Vagina (tissue), 2 donors: Measurements from ENCODE around the gene COL27A1. TPM values are rescaled to one million over a fixed set of nuclear protein-coding genes. Genes with fewer than 3 reads are reported as not detected.

Experiments used
- DNase-seq, 2 donors: peaks; one replicate each; pipeline ENCODE4 v3.0.0-alpha.2; 2017; ENCODE audit errors: extremely low spot score in 2 of 2
- H3K27ac ChIP-seq: fragments of 200-600 bp; sonication (generic); one replicate; pipeline ENCODE4 v1.5.1; 2019
- H3K27me3 ChIP-seq: fragments of 200-600 bp; sonication (generic); one replicate; pipeline ENCODE4 v1.5.1; 2019
- H3K36me3 ChIP-seq, 2 donors: fragments of 200-600 bp; sonication (generic); one replicate each; pipeline ENCODE4 v1.5.1; 2017 to 2019
- H3K4me1 ChIP-seq: fragments of 200-600 bp; sonication (generic); one replicate; pipeline ENCODE4 v1.5.1; 2019
- H3K4me3 ChIP-seq, 2 donors: fragments of 200-600 bp; sonication (generic); 1 replicate in 1 of 2; 2 replicates in 1 of 2; pipeline ENCODE4 v1.5.1; 2016 to 2019
- H3K9me3 ChIP-seq: fragments of 200-600 bp; sonication (generic); one replicate; pipeline ENCODE4 v1.5.1; 2019
- CTCF ChIP-seq, 3 experiments: fragments of 450-650 bp in 2 of 3; fragments of 200-600 bp in 1 of 3; sonication (generic) in 1 of 3; IDR thresholded peaks; one replicate each; pipeline ENCODE4 v1.5.1; 2017 to 2019; ENCODE audit warnings: antibody characterized with exemption in 3 of 3, mild to moderate bottlenecking in 2 of 3, moderate library complexity in 2 of 3
- POLR2A ChIP-seq, 2 donors: fragments of 450-650 bp; IDR thresholded peaks; one replicate each; pipeline ENCODE4 v1.6.1; 2017; ENCODE audit warnings: antibody characterized with exemption in 2 of 2, mild to moderate bottlenecking in 2 of 2, moderate library complexity in 2 of 2
- POLR2AphosphoS5 ChIP-seq, 2 donors: sonication (generic); formaldehyde crosslinking; IDR thresholded peaks; one replicate each; pipeline ENCODE4 v1.9.0; 2017; ENCODE audit warnings: antibody characterized with exemption in 2 of 2, mild to moderate bottlenecking in 2 of 2, low read depth in 1 of 2; ENCODE audit not compliant: insufficient read depth in 1 of 2
- intact Hi-C: fragments of 100-400 bp; cut with DNase I; formaldehyde crosslinking; loops from one replicate; pipeline ENCODE4 v1.15.1; 2023
- total RNA-seq: library from RNA; depleted of rRNA; stranded (reverse); fragments of >200 nt; gene quantifications from one replicate; pipeline ENCODE4 v1.2.3, GENCODE V29; 2016

The COL27A1 gene
- total RNA-seq, 1 donor from 2014 or later, result 17.2 TPM

- TF ChIP-seq CTCF (IDR thresholded peaks at IDR 0.05) (no peak), POLR2AphosphoS5 (IDR thresholded peaks at IDR 0.05; ENCODE audit: insufficient read depth in 1 of 2, low read depth in 1 of 2) (no peak), POLR2A (IDR thresholded peaks at IDR 0.05) (no peak)
- no peaks in the 10 kb centered on the region for H3K36me3 ChIP-seq
- H3K27me3 ChIP-seq, result no peaks in the 10 kb centered on the region
- no peak for DNase-seq
- peak overlapping the region in 1 of 2 donors; percentile 3 for H3K4me3 ChIP-seq
- no peaks in the 10 kb centered on the region for H3K9me3 ChIP-seq
- peaks cover 30% of the 10 kb centered on the region for H3K4me1 ChIP-seq
- intact Hi-C loops, result no loop called here
- H3K27ac ChIP-seq, result peak overlapping the region; percentile 69
These were observed 95.3 kb downstream of the COL27A1 start for GRCh38 chr9:114250648-114251047.

- Histone ChIP-seq H3K9me3 (no peaks in the 10 kb centered on the region), H3K4me3 (no peak overlapping the region), H3K27me3 (no peaks in the 10 kb centered on the region), H3K27ac (no peak overlapping the region), H3K36me3 (no peaks in the 10 kb centered on the region), H3K4me1 (peaks cover 37% of the 10 kb centered on the region)
- TF ChIP-seq CTCF (IDR thresholded peaks at IDR 0.05) (no peak), POLR2A (IDR thresholded peaks at IDR 0.05) (no peak), POLR2AphosphoS5 (IDR thresholded peaks at IDR 0.05; ENCODE audit: insufficient read depth in 1 of 2, low read depth in 1 of 2) (no peak)
- no peak for DNase-seq
- intact Hi-C loops, result no loop called here
These were observed 97.1 kb downstream of the COL27A1 start for GRCh38 chr9:114252394-114252793.

GRCh38 chr9:114256827-114257328 lies 101.5 kb downstream of the COL27A1 start:
- DNase-seq, result no peak
- intact Hi-C loops, result no loop called here
- no peak overlapping the region for H3K4me3 ChIP-seq
- peak overlapping the region; percentile 16 for H3K27ac ChIP-seq
- peaks cover 11% of the 10 kb centered on the region for H3K4me1 ChIP-seq
- H3K9me3 ChIP-seq, result no peaks in the 10 kb centered on the region
- TF ChIP-seq POLR2AphosphoS5 (IDR thresholded peaks at IDR 0.05; ENCODE audit: insufficient read depth in 1 of 2, low read depth in 1 of 2) (no peak), POLR2A (IDR thresholded peaks at IDR 0.05) (no peak), CTCF (IDR thresholded peaks at IDR 0.05) (no peak)
- H3K27me3 ChIP-seq, result no peaks in the 10 kb centered on the region
- H3K36me3 ChIP-seq, result no peaks in the 10 kb centered on the region

- peaks cover 11% of the 10 kb centered on the region for H3K4me1 ChIP-seq
- H3K27me3 ChIP-seq, result no peaks in the 10 kb centered on the region
- H3K27ac ChIP-seq, result no peak overlapping the region
- intact Hi-C loops, result no loop called here
- no peaks in the 10 kb centered on the region for H3K9me3 ChIP-seq
- no peaks in the 10 kb centered on the region for H3K36me3 ChIP-seq
- H3K4me3 ChIP-seq, result no peak overlapping the region
- TF ChIP-seq POLR2AphosphoS5 (IDR thresholded peaks at IDR 0.05; ENCODE audit: insufficient read depth in 1 of 2, low read depth in 1 of 2), result no peak
- TF ChIP-seq CTCF (IDR thresholded peaks at IDR 0.05), result no peak
- TF ChIP-seq POLR2A (IDR thresholded peaks at IDR 0.05), result no peak
- no peak for DNase-seq
These were observed 102.9 kb downstream of the COL27A1 start for GRCh38 chr9:114258218-114258617.

GRCh38 chr9:114258866-114259797 lies 103.8 kb downstream of the COL27A1 start:
- Histone ChIP-seq H3K27me3 (no peaks in the 10 kb centered on the region), H3K36me3 (no peaks in the 10 kb centered on the region), H3K4me3 (no peak overlapping the region), H3K4me1 (peaks cover 11% of the 10 kb centered on the region), H3K9me3 (no peaks in the 10 kb centered on the region), H3K27ac (no peak overlapping the region)
- intact Hi-C loops, result no loop called here
- no peak for TF ChIP-seq CTCF (IDR thresholded peaks at IDR 0.05)
- no peak for TF ChIP-seq POLR2A (IDR thresholded peaks at IDR 0.05)
- TF ChIP-seq POLR2AphosphoS5 (IDR thresholded peaks at IDR 0.05; ENCODE audit: insufficient read depth in 1 of 2, low read depth in 1 of 2), result no peak
- no peak for DNase-seq
